Measurements from ENCODE around the gene PDCL2. TPM values are rescaled to one million over a fixed set of nuclear protein-coding genes. Genes with fewer than 3 reads are reported as not detected.

The PDCL2 gene
- total RNA-seq, 1 experiment from 2014 or later = not detected

DNA sequence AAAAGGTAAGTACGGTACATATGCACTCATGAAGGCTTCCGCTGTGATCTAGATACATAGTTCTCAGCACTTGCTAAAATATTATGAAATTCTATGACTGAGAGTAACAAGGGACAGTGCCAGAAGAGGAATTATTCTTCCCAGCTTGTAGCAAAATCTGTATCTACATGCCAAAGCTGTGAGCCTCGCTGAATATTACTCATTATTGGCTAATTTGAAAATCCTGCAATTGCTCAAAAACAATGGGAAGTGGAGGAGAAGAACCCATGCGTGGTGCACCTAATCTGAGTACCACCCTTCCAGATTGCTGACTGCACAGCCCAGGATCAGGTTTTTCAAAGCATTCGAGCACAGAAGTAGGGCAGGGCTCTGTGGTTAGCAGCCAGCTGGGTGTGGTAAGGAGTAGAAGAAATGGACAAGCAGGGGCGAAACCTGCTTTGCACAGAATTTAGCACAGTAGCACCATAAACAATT is 17.4 kb upstream of the PDCL2 start:
- BruUV-seq (replicated peaks) = no TSS peak
- intact Hi-C loops (cut with micrococcal nuclease; ENCODE audit: unreplicated experiment) = no loop called here
- Histone ChIP-seq H3K27ac (ENCODE audit: low read depth, low read length, poor library complexity, severe bottlenecking) (no peak overlapping the region), H3K4me3 (ENCODE audit: low read depth, low read length, poor library complexity, severe bottlenecking) (no peak overlapping the region), H3K4me1 (ENCODE audit: insufficient read depth, low read length, poor library complexity, severe bottlenecking) (no peaks in the 10 kb centered on the region), H3K27me3 (replicated peaks; ENCODE audit: insufficient read depth, low read depth, low read length, poor library complexity) (no peaks in the 10 kb centered on the region), H3K36me3 (ENCODE audit: insufficient read depth, low read length, poor library complexity, severe bottlenecking) (no peaks in the 10 kb centered on the region), H3K9me3 (ENCODE audit: low read depth, low read length, poor library complexity, severe bottlenecking) (no peaks in the 10 kb centered on the region)
- TF ChIP-seq, protein P1, sequence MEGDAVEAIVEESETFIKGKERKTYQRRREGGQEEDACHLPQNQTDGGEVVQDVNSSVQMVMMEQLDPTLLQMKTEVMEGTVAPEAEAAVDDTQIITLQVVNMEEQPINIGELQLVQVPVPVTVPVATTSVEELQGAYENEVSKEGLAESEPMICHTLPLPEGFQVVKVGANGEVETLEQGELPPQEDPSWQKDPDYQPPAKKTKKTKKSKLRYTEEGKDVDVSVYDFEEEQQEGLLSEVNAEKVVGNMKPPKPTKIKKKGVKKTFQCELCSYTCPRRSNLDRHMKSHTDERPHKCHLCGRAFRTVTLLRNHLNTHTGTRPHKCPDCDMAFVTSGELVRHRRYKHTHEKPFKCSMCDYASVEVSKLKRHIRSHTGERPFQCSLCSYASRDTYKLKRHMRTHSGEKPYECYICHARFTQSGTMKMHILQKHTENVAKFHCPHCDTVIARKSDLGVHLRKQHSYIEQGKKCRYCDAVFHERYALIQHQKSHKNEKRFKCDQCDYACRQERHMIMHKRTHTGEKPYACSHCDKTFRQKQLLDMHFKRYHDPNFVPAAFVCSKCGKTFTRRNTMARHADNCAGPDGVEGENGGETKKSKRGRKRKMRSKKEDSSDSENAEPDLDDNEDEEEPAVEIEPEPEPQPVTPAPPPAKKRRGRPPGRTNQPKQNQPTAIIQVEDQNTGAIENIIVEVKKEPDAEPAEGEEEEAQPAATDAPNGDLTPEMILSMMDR (conservative IDR thresholded peaks at IDR 0.05; ENCODE audit: low read depth, low read length) = no peak
- no peak for TF ChIP-seq EZH2 (IDR thresholded peaks at IDR 0.05; ENCODE audit: borderline replicate concordance, low read depth, low read length, poor library complexity, severe bottlenecking)
- no peak for DNase-seq (ENCODE audit: low spot score)
- CTCF ChIA-PET = no interaction called here
- POLR2A ChIA-PET (ENCODE audit: low non-redundant PET) = no interaction called here

DNA sequence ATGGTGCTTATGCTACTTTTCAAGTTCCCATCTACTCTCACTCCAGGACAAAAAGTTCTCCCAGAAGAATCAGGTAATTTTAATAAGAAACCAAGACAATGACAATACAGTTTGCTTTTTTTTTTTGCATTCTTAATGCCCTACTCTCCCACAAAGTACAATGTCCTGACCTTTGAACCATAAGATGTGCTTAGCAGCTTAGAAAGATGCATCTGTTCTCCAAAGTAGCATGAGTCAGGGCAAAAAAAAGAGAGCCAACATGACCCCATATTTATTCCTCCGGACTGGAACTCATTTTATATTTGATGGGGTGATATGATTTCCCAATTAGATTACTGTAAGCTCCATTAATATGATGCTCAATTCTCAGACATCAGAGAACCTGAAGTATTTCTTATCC is 16.5 kb upstream of the PDCL2 start:
- H3K36me3 ChIP-seq (ENCODE audit: insufficient read depth, low read length, poor library complexity, severe bottlenecking) = no peaks in the 10 kb centered on the region
- no peak for TF ChIP-seq EZH2 (IDR thresholded peaks at IDR 0.05; ENCODE audit: borderline replicate concordance, low read depth, low read length, poor library complexity, severe bottlenecking)
- TF ChIP-seq, protein P1 (conservative IDR thresholded peaks at IDR 0.05; ENCODE audit: low read depth, low read length) = no peak
- no peaks in the 10 kb centered on the region for H3K4me1 ChIP-seq (ENCODE audit: insufficient read depth, low read length, poor library complexity, severe bottlenecking)
- DNase-seq (ENCODE audit: low spot score) = no peak
- H3K9me3 ChIP-seq (ENCODE audit: low read depth, low read length, poor library complexity, severe bottlenecking) = no peaks in the 10 kb centered on the region
- POLR2A ChIA-PET (ENCODE audit: low non-redundant PET) = no interaction called here
- no peaks in the 10 kb centered on the region for H3K27me3 ChIP-seq (replicated peaks; ENCODE audit: insufficient read depth, low read depth, low read length, poor library complexity)
- no TSS peak for BruUV-seq (replicated peaks)
- CTCF ChIA-PET = no interaction called here
- intact Hi-C loops (cut with micrococcal nuclease; ENCODE audit: unreplicated experiment) = no loop called here
- no peak overlapping the region for H3K4me3 ChIP-seq (ENCODE audit: low read depth, low read length, poor library complexity, severe bottlenecking)
- no peak overlapping the region for H3K27ac ChIP-seq (ENCODE audit: low read depth, low read length, poor library complexity, severe bottlenecking)

DNA sequence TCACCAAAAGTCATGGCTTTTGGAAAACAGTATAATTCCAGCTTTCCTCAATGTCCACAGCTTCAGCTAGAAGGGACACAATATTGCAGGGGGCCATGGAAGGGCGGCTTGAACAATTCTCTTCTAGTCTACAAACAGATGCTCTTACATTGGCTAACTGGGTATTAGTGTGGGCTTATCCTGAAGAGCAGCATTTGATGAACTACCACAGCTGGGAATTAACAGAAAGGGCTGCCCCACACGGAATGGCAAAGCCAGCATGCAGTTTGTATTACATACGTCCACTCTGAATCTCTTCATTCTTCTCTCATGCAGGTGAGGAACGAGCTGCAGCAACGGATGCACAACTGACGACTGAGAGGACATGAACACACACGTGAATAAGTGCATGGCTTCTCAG is 13.0 kb upstream of the PDCL2 start:
- Histone ChIP-seq H3K27ac (ENCODE audit: low read depth, low read length, poor library complexity, severe bottlenecking) (no peak overlapping the region), H3K4me1 (ENCODE audit: insufficient read depth, low read length, poor library complexity, severe bottlenecking) (no peaks in the 10 kb centered on the region), H3K27me3 (replicated peaks; ENCODE audit: insufficient read depth, low read depth, low read length, poor library complexity) (no peaks in the 10 kb centered on the region), H3K4me3 (ENCODE audit: low read depth, low read length, poor library complexity, severe bottlenecking) (no peak overlapping the region), H3K9me3 (ENCODE audit: low read depth, low read length, poor library complexity, severe bottlenecking) (no peaks in the 10 kb centered on the region), H3K36me3 (ENCODE audit: insufficient read depth, low read length, poor library complexity, severe bottlenecking) (no peaks in the 10 kb centered on the region)
- no TSS peak for BruUV-seq (replicated peaks)
- POLR2A ChIA-PET (ENCODE audit: low non-redundant PET) = no interaction called here
- no peak for DNase-seq (ENCODE audit: low spot score)
- TF ChIP-seq, protein P1 (conservative IDR thresholded peaks at IDR 0.05; ENCODE audit: low read depth, low read length) = no peak
- no peak for TF ChIP-seq EZH2 (IDR thresholded peaks at IDR 0.05; ENCODE audit: borderline replicate concordance, low read depth, low read length, poor library complexity, severe bottlenecking)
- CTCF ChIA-PET = no interaction called here
- intact Hi-C loops (cut with micrococcal nuclease; ENCODE audit: unreplicated experiment) = no loop called here

All from A673 (cell line).